Measurements from ENCODE around the gene OSBPL5.

The OSBPL5 gene

GRCh38 chr11:3197878-3198528 is 32.9 kb upstream of the OSBPL5 start:
- no peak for DNase-seq

- DNase-seq: no peak
Measured at GRCh38 chr11:3197044-3197695, 32.1 kb upstream of the OSBPL5 start.

- no peak for DNase-seq
Measured at GRCh38 chr11:3196161-3197043, 31.3 kb upstream of the OSBPL5 start.

GRCh38 chr11:3195251-3196160 is 30.4 kb upstream of the OSBPL5 start:
- no peak for DNase-seq

GRCh38 chr11:3194016-3194816 is 29.1 kb upstream of the OSBPL5 start:
- DNase-seq: no peak

- no peak for DNase-seq
Measured at GRCh38 chr11:3193373-3194015, 28.4 kb upstream of the OSBPL5 start.

GRCh38 chr11:3192511-3193372 is 27.6 kb upstream of the OSBPL5 start:
- no peak for DNase-seq

- DNase-seq: no peak
Measured at GRCh38 chr11:3191586-3192324, 26.6 kb upstream of the OSBPL5 start.

GRCh38 chr11:3190600-3190999 is 25.5 kb upstream of the OSBPL5 start:
- no peak for DNase-seq

- no peak for DNase-seq
Measured at GRCh38 chr11:3189886-3190583, 24.9 kb upstream of the OSBPL5 start.

- DNase-seq: no peak
Measured at GRCh38 chr11:3189196-3189843, 24.2 kb upstream of the OSBPL5 start.

- no peak for DNase-seq
Measured at GRCh38 chr11:3188496-3189195, 23.5 kb upstream of the OSBPL5 start.

GRCh38 chr11:3186166-3186953 is 21.2 kb upstream of the OSBPL5 start:
- DNase-seq: no peak

- no peak for DNase-seq
Measured at GRCh38 chr11:3184732-3185347, 19.7 kb upstream of the OSBPL5 start.

- DNase-seq: no peak
Measured at GRCh38 chr11:3183523-3183922, 18.4 kb upstream of the OSBPL5 start.

GRCh38 chr11:3182462-3182852 is 17.3 kb upstream of the OSBPL5 start:
- no peak for DNase-seq
